HUES6 (cell line): ENCODE results near the gene PPP4R1.
"Not testable (repeated sequence)": the region's sequence is repeated elsewhere in the genome, so short reads cannot be mapped to it uniquely, and the experiment has no call there.

Source experiments
- H3K27ac ChIP-seq: 2 replicates; pipeline ENCODE4 v1.7.0; 2013; ENCODE audit warnings: low read depth, mild to moderate bottlenecking, low read length, inconsistent platforms
- H3K27me3 ChIP-seq: 2 replicates; pipeline ENCODE4 v1.6.1; 2013; ENCODE audit warnings: low read length; ENCODE audit not compliant: control insufficient read depth, insufficient read depth
- H3K36me3 ChIP-seq: 2 replicates; pipeline ENCODE4 v1.6.1; 2013; ENCODE audit warnings: low read length; ENCODE audit not compliant: control insufficient read depth, insufficient read depth
- H3K4me1 ChIP-seq: 2 replicates; pipeline ENCODE4 v1.6.1; 2013; ENCODE audit warnings: low read length; ENCODE audit not compliant: control insufficient read depth, insufficient read depth
- H3K4me3 ChIP-seq: 2 replicates; pipeline ENCODE4 v1.5.1; 2013; ENCODE audit warnings: low read depth, low read length
- H3K9ac ChIP-seq: one replicate; pipeline ENCODE4 v1.6.1; 2013; ENCODE audit warnings: mild to moderate bottlenecking, low read length
- H3K9me3 ChIP-seq: 2 replicates; pipeline ENCODE4 v1.6.1; 2013; ENCODE audit warnings: low read depth, low read length; ENCODE audit not compliant: control insufficient read depth, insufficient read depth

PPP4R1 gene

DNA sequence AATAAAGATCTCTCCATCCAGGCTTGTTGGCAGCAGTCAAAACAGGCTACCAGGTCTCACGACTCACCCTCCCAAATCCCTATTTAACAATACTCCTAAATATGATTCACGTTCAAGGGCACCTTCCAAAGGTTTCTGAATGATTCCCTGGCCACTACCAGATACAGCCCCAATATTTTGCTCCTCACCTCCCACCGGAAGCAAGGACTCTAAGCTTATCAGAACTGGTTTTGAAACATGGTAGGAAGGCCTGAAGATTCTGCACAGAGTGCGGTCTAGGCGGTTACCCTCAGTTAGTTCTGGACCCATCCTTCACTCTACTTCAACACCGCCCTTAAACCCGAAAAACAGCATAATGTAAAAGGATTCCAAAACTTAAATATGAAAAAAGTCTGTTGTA is 5.2 kb downstream of the PPP4R1 start:
- Histone ChIP-seq H3K36me3 (peaks cover 21% of the 10 kb centered on the region), H3K27me3 (no peaks in the 10 kb centered on the region), H3K4me3 (no peak overlapping the region), H3K4me1 (peaks cover 14% of the 10 kb centered on the region), H3K27ac (no peak overlapping the region), H3K9ac (no peak overlapping the region), H3K9me3 (peaks cover 2% of the 10 kb centered on the region; the same call in 1 of the 2 replicates)

DNA sequence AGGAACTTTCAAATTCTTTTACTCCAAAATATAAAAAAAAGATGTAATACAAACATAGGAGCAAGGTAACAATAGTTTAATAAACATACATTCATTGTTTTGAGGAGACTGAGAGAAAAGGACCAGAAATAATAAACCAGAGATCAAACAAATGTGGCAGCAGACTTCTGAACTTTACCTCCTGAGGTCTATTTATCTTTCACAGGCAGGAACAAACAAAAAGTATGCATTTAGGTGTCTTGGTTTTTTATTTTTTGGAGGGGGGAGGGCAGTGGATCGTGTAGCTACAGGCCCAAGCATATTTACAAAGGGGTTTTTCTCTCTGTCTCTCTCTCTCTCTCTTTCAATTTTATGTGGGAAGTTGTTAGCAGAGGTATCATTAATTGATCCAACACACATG is 5.6 kb downstream of the PPP4R1 start:
- Histone ChIP-seq H3K36me3 (peaks cover 21% of the 10 kb centered on the region), H3K9ac (no peak overlapping the region), H3K9me3 (peaks cover 5% of the 10 kb centered on the region; the same call in 1 of the 2 replicates), H3K4me3 (no peak overlapping the region), H3K27ac (no peak overlapping the region), H3K4me1 (peaks cover 14% of the 10 kb centered on the region), H3K27me3 (no peaks in the 10 kb centered on the region)

DNA sequence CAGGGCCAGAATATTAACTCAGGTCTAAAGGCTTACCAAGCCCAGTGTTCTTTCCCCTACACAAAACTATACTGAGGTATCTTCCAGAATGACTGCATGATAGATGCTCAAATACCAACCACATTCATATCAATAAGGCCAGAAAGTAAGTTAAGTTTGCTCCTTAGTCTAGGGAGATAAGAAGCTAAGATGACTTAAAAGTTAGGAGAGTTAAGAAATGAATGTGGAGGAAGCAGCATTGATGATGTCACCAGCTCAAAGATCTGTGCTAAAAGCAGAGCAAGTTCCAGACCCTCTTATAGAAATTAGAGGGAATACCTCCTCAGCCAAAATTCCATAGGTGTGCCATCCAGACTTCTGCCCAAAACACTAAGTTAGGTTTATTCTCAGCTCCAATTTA is 6.1 kb downstream of the PPP4R1 start:
- peaks cover 14% of the 10 kb centered on the region for H3K4me1 ChIP-seq
- H3K36me3 ChIP-seq: peaks cover 21% of the 10 kb centered on the region
- no peak overlapping the region for H3K27ac ChIP-seq
- no peak overlapping the region for H3K9ac ChIP-seq
- no peak overlapping the region for H3K4me3 ChIP-seq
- H3K9me3 ChIP-seq: peaks cover 5% of the 10 kb centered on the region; the same call in 1 of the 2 replicates
- H3K27me3 ChIP-seq: no peaks in the 10 kb centered on the region

DNA sequence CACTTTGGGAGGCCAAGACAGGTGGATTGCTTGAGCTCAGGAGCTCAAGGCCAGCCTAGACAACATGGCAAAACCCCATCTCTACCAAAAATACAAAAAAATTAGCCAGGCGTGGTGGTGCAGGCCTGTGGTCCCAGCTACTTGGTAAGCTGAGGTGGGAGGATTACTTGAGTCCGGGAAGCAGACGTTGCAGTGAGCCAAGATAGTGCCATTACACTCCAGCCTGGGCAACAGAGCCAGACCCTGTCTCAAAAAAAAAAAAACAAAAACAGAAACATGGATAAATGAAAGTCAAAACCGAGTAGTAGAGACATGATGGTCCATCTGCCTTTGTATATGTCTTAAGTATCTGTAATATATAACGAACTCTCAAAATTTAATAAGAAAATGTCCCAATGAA is 7.2 kb downstream of the PPP4R1 start:
- not testable (repeated sequence) for H3K27ac ChIP-seq, H3K9me3 ChIP-seq, H3K9ac ChIP-seq, H3K27me3 ChIP-seq, H3K4me3 ChIP-seq
- peaks cover 21% of the 10 kb centered on the region for H3K36me3 ChIP-seq
- peaks cover 14% of the 10 kb centered on the region for H3K4me1 ChIP-seq

DNA sequence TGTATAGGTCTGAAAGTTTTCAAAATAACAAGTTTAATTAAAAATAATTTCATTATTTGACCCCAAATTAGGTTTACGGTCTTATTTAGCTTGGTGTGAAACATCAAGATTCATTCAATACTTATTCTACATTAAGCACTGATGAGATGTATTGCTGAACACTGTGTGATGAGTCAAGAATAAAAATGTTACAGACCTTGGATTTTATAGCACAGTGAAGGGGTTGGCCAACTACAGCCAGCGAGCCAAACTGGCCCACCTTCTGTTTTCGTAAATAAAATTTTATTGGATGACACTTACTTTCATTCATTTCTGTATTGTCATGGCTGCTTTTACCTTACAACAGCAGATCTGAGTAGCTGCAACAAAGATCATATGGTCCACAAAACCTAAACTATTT is 8.3 kb downstream of the PPP4R1 start:
- no peak overlapping the region for H3K4me3 ChIP-seq
- peaks cover 14% of the 10 kb centered on the region for H3K4me1 ChIP-seq
- H3K27me3 ChIP-seq: no peaks in the 10 kb centered on the region
- H3K9ac ChIP-seq: no peak overlapping the region
- H3K27ac ChIP-seq: no peak overlapping the region
- H3K9me3 ChIP-seq: peaks cover 10% of the 10 kb centered on the region; the same call in 1 of the 2 replicates
- peaks cover 14% of the 10 kb centered on the region for H3K36me3 ChIP-seq

DNA sequence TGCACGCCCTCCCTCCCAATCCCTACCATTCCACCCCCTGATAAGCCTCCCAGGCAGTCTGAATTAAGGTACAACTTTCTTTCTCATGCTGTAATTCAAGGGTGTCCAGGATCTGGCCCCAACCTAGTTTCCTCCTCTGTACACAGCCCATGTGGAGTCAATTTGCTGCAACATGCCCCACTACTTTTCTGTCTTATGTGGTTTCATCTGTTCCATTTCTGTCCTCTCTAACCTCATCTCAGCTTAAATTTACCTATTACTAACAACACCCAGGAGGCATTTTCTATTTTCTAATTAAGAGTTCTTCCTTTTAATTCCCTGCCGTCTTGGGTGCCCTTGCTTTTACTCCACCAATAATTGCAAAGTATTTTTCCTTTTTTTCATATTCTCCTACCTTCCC is 10.0 kb downstream of the PPP4R1 start:
- Histone ChIP-seq H3K27me3 (no peaks in the 10 kb centered on the region), H3K9ac (no peak overlapping the region), H3K9me3 (peaks cover 15% of the 10 kb centered on the region; the same call in 1 of the 2 replicates), H3K36me3 (peaks cover 13% of the 10 kb centered on the region; the same call in 1 of the 2 replicates), H3K4me3 (no peak overlapping the region), H3K4me1 (peaks cover 7% of the 10 kb centered on the region), H3K27ac (no peak overlapping the region)

DNA sequence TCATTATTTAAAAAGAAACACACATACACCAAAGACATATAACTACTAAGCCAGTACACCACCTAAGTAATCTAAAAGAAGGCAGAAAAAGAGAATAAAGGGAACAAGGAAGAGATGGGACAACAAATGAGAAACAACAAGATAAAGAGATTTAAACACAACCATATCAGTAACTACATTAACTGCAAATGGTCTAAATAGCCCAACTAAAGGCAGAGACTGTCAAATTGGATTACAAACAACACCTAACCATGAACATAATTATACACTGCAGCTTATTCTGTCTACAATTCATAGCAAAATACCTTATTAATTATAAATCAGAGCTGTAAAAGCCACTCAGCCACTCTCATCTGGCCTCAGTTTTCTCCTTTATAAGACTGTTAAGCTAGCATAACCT is 15.0 kb downstream of the PPP4R1 start:
- Histone ChIP-seq H3K9ac (no peak overlapping the region), H3K4me3 (no peak overlapping the region), H3K27me3 (no peaks in the 10 kb centered on the region), H3K27ac (no peak overlapping the region), H3K4me1 (0 out of 2 replicates have a peak, but pooled peaks cover 5% of the 10 kb centered on the region), H3K36me3 (peaks cover 9% of the 10 kb centered on the region; the same call in 1 of the 2 replicates), H3K9me3 (peaks cover 15% of the 10 kb centered on the region; the same call in 1 of the 2 replicates)

DNA sequence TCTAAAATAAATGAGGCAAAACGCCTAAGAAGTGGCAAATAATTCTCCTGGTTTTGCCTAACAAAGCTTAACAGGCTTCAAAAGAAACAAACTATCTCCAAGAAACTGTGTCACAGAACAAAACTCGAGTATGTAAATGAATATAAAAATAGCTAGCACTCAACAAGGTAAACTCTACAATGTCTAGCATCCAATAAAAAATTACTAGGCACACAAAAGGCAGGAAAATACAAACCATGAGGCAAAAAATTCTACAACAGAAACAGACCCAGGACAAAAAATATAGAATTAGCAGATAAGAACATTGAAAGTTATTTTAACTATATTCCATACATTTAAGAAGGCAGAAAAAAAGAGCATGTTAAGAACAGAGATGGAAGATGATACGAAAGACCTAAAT is 16.8 kb downstream of the PPP4R1 start:
- Histone ChIP-seq H3K27me3 (no peaks in the 10 kb centered on the region), H3K9ac (no peak overlapping the region), H3K4me1 (peaks cover 12% of the 10 kb centered on the region), H3K36me3 (peaks cover 18% of the 10 kb centered on the region; the same call in 1 of the 2 replicates), H3K27ac (peak overlapping the region; percentile 59; the same call in 1 of the 2 replicates), H3K9me3 (peaks cover 11% of the 10 kb centered on the region; the same call in 1 of the 2 replicates), H3K4me3 (no peak overlapping the region)

DNA sequence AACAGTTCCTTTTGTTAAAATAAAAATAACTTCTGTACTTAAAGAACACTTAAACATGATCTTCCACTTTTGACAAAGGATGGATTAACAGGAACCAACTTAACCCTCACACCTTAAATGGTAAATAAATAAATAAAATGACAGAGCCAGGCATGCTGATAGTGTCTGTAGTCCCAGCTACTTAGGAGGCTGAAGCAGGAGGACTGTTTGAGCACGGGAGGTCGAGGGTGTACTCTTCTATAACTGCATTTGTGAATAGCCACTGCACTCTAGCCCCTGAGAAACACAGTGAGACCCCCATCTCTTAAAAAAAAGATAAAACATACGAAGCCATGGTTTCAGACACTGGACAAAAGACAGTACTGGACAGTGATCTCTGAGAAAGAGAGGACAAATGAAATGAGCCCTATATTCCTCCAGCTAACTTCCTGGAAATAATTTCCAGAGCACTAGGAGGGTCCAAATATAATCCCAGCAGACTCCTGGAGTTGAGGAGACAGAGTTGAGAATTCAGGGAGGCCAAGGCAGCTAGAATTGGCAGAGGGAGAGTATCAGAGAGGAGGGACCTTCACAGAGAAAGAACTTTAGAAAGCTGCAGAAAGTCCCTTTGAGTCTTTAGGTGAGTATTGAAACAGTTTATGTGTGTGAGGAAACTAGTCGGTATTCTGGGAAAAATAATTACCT is 17.4 kb downstream of the PPP4R1 start:
- no peak overlapping the region for H3K4me3 ChIP-seq
- peaks cover 11% of the 10 kb centered on the region; the same call in 1 of the 2 replicates for H3K9me3 ChIP-seq
- H3K9ac ChIP-seq: no peak overlapping the region
- H3K27ac ChIP-seq: peak overlapping the region; percentile 59; the same call in 1 of the 2 replicates
- peaks cover 12% of the 10 kb centered on the region for H3K4me1 ChIP-seq
- no peaks in the 10 kb centered on the region for H3K27me3 ChIP-seq
- H3K36me3 ChIP-seq: peaks cover 23% of the 10 kb centered on the region

DNA sequence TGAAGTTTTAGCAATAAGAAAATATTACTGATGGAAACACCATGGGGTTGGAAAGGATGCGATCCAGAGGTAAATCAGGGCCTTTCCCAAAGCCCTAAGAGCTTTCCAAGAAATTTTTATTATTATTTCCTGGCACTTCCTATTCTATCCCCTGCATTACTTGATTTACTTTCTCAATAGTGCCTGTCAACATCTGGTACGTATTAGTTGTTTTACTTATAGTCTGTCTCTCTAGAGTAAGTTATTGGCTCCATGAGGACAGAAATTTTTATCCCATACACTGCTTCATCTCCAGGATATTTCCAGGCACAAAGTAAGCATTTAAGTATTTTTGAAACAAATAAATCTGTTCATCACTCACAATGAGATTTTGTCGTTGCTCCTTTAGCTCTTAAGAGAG is 18.1 kb downstream of the PPP4R1 start:
- Histone ChIP-seq H3K27ac (no peak overlapping the region), H3K27me3 (no peaks in the 10 kb centered on the region), H3K36me3 (peaks cover 30% of the 10 kb centered on the region)

DNA sequence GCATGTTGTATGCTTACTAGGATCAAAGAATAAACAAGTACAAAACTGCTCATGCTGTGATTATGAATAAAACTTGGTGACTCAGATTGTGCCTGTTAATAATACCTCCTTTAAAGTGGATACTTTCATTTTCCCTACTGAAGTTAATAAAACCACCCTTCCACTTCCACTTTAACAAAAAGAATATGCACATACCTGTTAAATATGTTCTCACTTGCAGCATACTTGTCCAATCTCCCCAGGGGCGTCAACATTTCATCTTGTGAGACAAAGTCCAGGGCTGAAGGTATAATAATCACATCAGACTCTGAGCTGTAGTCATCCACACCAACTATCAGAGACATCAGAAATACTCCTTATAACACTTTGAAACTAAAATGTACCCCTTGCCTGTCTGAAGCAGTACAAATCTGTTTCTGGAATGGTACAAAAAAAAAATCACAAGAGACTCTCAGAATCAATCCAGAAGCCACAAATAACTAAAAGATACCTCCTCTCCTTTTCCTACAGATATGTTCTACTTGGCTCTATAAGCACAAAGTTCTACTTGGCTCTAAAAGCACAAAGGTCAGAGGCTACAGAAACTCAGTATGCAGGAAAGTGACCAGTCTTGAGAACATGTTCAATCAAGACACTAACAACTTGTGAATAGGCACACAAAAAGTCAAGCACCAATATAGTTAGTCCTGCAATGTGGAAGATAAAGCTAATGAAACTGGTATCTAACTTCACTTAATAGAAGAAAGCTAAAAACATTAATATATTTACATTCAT is 19.3 kb downstream of the PPP4R1 start:
- Histone ChIP-seq H3K4me3 (no peak overlapping the region), H3K9me3 (peaks cover 4% of the 10 kb centered on the region; the same call in 1 of the 2 replicates)

More for the DNA sequence above, 18.1 kb downstream of the PPP4R1 start:
- peaks cover 12% of the 10 kb centered on the region for H3K4me1 ChIP-seq
- H3K4me3 ChIP-seq: no peak overlapping the region
- H3K9me3 ChIP-seq: peaks cover 6% of the 10 kb centered on the region; the same call in 1 of the 2 replicates
- no peak overlapping the region for H3K9ac ChIP-seq

More for the DNA sequence above, 19.3 kb downstream of the PPP4R1 start:
- Histone ChIP-seq H3K36me3 (peaks cover 37% of the 10 kb centered on the region), H3K4me1 (peaks cover 12% of the 10 kb centered on the region), H3K27ac (no peak overlapping the region), H3K9ac (no peak overlapping the region), H3K27me3 (no peaks in the 10 kb centered on the region)
